Neuronal stem cell (in vitro differentiated cells): ENCODE data around the gene CCDC141.
A peak's percentile ranks its signal among the peaks of the same experiment; 100 is the strongest.

Source experiments
- DNase-seq: peaks from one replicate; pipeline ENCODE4 v3.0.0-alpha.2; 2013; ENCODE audit warnings: low spot score
- H2AFZ ChIP-seq: one replicate; pipeline ENCODE4 v1.6.1; 2013; ENCODE audit warnings: mild to moderate bottlenecking, low read length, inconsistent platforms
- H2AK5ac ChIP-seq: 2 replicates; pipeline ENCODE4 v1.6.1; 2013; ENCODE audit warnings: low read depth, mild to moderate bottlenecking, inconsistent platforms, low read length, moderate library complexity, mixed read lengths
- H2BK120ac ChIP-seq: 2 replicates; pipeline ENCODE4 v1.6.1; 2013; ENCODE audit warnings: low read depth, mild to moderate bottlenecking, inconsistent platforms, low read length, moderate library complexity, mixed read lengths
- H2BK12ac ChIP-seq: one replicate; pipeline ENCODE4 v1.6.1; 2013; ENCODE audit warnings: low read length, inconsistent platforms
- H2BK15ac ChIP-seq: 2 replicates; pipeline ENCODE4 v1.6.1; 2013; ENCODE audit warnings: mild to moderate bottlenecking, low read length, inconsistent platforms, mixed read lengths
- H2BK5ac ChIP-seq: one replicate; pipeline ENCODE4 v1.6.1; 2013; ENCODE audit warnings: inconsistent platforms, mild to moderate bottlenecking, low read length, moderate library complexity
- H3K14ac ChIP-seq: one replicate; pipeline ENCODE4 v1.6.1; 2013; ENCODE audit warnings: low read length, inconsistent platforms
- H3K18ac ChIP-seq: 2 replicates; pipeline ENCODE4 v1.6.1; 2013; ENCODE audit warnings: low read length, inconsistent platforms
- H3K23ac ChIP-seq: 2 replicates; pipeline ENCODE4 v1.6.1; 2013; ENCODE audit warnings: low read depth, mild to moderate bottlenecking, mixed read lengths, low read length, inconsistent platforms; ENCODE audit not compliant: poor library complexity
- H3K27ac ChIP-seq: replicated peaks from 3 replicates; pipeline ENCODE4 v1.5.1; 2013; ENCODE audit warnings: low read length, inconsistent platforms
- H3K27me3 ChIP-seq, 3 experiments: 2 replicates each; pipeline ENCODE4 v1.6.1; 2013; ENCODE audit warnings: low read length in 3 of 3, mild to moderate bottlenecking in 2 of 3, inconsistent platforms in 1 of 3, low read depth in 1 of 3, mixed read lengths in 1 of 3, moderate library complexity in 1 of 3; ENCODE audit not compliant: control insufficient read depth in 3 of 3, insufficient read depth in 3 of 3
- H3K36me3 ChIP-seq, 2 donors: replicated peaks in 1 of 2; 2 replicates each; pipeline ENCODE4 v1.6.1; 2013; ENCODE audit warnings: low read length in 2 of 2; ENCODE audit not compliant: control insufficient read depth in 2 of 2, insufficient read depth in 2 of 2
- H3K4ac ChIP-seq: 2 replicates; pipeline ENCODE4 v1.6.1; 2013; ENCODE audit warnings: inconsistent platforms, mild to moderate bottlenecking, low read length, moderate library complexity
- H3K4me1 ChIP-seq, 2 donors: 1 replicate in 1 of 2; 2 replicates in 1 of 2; pipeline ENCODE4 v1.6.1; 2013; ENCODE audit warnings: low read length in 2 of 2, low read depth in 1 of 2; ENCODE audit not compliant: control insufficient read depth in 2 of 2, insufficient read depth in 1 of 2
- H3K4me2 ChIP-seq: one replicate; pipeline ENCODE4 v1.6.1; 2013; ENCODE audit warnings: mild to moderate bottlenecking, low read length, inconsistent platforms; ENCODE audit not compliant: insufficient read depth, poor library complexity, severe bottlenecking
- H3K4me3 ChIP-seq, 2 donors: 2 replicates each; pipeline ENCODE4 v1.5.1; 2013; ENCODE audit warnings: low read length in 2 of 2, mild to moderate bottlenecking in 2 of 2, inconsistent platforms in 1 of 2, moderate library complexity in 1 of 2
- H3K79me1 ChIP-seq: one replicate; pipeline ENCODE4 v1.6.1; 2013; ENCODE audit warnings: low read depth, mild to moderate bottlenecking, inconsistent platforms, low read length, moderate library complexity
- H3K9ac ChIP-seq: one replicate; pipeline ENCODE4 v1.6.1; 2013; ENCODE audit warnings: mild to moderate bottlenecking, low read depth, low read length, inconsistent platforms; ENCODE audit not compliant: poor library complexity
- H3K9me3 ChIP-seq, 2 donors: replicated peaks in 1 of 2; 2 replicates each; pipeline versions ENCODE3 to v1.6.1; 2013; ENCODE audit warnings: low read length in 2 of 2, mild to moderate bottlenecking in 2 of 2, inconsistent platforms in 1 of 2, low read depth in 1 of 2, mixed read lengths in 1 of 2, moderate library complexity in 1 of 2; ENCODE audit not compliant: control insufficient read depth in 2 of 2, insufficient read depth in 1 of 2
- H4K8ac ChIP-seq: one replicate; pipeline ENCODE4 v1.6.1; 2013; ENCODE audit warnings: low read depth, mild to moderate bottlenecking, inconsistent platforms, low read length, moderate library complexity
- H4K91ac ChIP-seq: one replicate; pipeline ENCODE4 v1.6.1; 2013; ENCODE audit warnings: low read length, low read depth, mild to moderate bottlenecking, inconsistent platforms; ENCODE audit not compliant: poor library complexity
- WGBS, 2 donors: extraction: QIAGEN DNeasy Blood & Tissue Kit; methylation state at CpG; one replicate each; pipeline ENCODE4 v1.1.7; 2013; ENCODE audit warnings: missing lambda C conversion rate in 2 of 2, mixed read lengths in 1 of 2; ENCODE audit not compliant: insufficient read length in 2 of 2, insufficient replicate concordance in 1 of 2; ENCODE audit errors: extremely low coverage in 2 of 2; 5-methylcytosine and 5-hydroxymethylcytosine counted together

Gene CCDC141

GRCh38 chr2:178796079-178796677 is 253.8 kb downstream of the CCDC141 start:
- H2AK5ac ChIP-seq, result no peak overlapping the region
- H2BK5ac ChIP-seq, result no peak overlapping the region
- no peaks in the 10 kb centered on the region for H3K27me3 ChIP-seq
- H4K8ac ChIP-seq, result no peak overlapping the region
- DNase-seq, result peak; percentile 11
- H4K91ac ChIP-seq, result no peak overlapping the region
- peaks cover 0 to 4% of the 10 kb centered on the region in 2 donors for H3K4me1 ChIP-seq
- no peak overlapping the region for H3K4ac ChIP-seq
- H2BK120ac ChIP-seq, result no peak overlapping the region
- H3K27ac ChIP-seq, result no peak overlapping the region
- no CpG with 5 or more reads among the region's 2 CpGs for WGBS, 2 donors
- no peak overlapping the region for H3K23ac ChIP-seq
- no peak overlapping the region for H2BK12ac ChIP-seq
- peaks cover 0 to 3% of the 10 kb centered on the region in 2 donors for H3K36me3 ChIP-seq
- no peak overlapping the region for H2BK15ac ChIP-seq
- no peak overlapping the region for H2AFZ ChIP-seq
- H3K79me1 ChIP-seq, result no peaks in the 10 kb centered on the region
- no peak overlapping the region for H3K9ac ChIP-seq
- H3K4me3 ChIP-seq, result no peak overlapping the region
- no peak overlapping the region for H3K4me2 ChIP-seq
- H3K18ac ChIP-seq, result no peak overlapping the region
- H3K14ac ChIP-seq, result no peak overlapping the region
- no peaks in the 10 kb centered on the region for H3K9me3 ChIP-seq

DNA sequence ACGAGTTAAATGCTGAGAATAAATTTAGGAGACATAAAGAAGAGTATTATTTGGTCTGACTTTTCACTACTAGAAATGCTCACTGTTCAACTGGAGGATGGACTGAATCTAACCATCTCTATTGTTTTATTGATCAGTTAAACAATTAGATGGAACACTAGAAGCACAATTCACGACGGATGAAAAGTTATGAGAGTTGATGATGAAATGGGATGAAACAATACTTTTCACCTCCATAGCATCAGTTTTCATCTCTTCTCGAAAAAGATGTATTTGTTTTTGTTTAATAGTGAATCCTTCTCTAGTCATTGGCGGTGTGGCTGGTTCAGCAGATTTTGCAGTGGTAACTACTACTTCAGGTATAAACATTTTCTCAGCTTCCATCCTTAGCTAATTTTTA is 262.0 kb downstream of the CCDC141 start:
- Histone ChIP-seq H2BK120ac (no peak overlapping the region), H3K18ac (no peak overlapping the region), H2AFZ (no peak overlapping the region), H3K4ac (no peak overlapping the region), H4K91ac (no peak overlapping the region), H3K23ac (no peak overlapping the region), H3K79me1 (no peaks in the 10 kb centered on the region), H4K8ac (no peak overlapping the region), H2BK15ac (no peak overlapping the region), H3K14ac (no peak overlapping the region), H3K27ac (no peak overlapping the region), H3K4me1 (no peaks in the 10 kb centered on the region), H3K27me3 (no peaks in the 10 kb centered on the region), H3K36me3 (no peaks in the 10 kb centered on the region), H3K9ac (no peak overlapping the region), H2BK12ac (no peak overlapping the region), H2BK5ac (no peak overlapping the region), H2AK5ac (no peak overlapping the region), H3K9me3 (no peaks in the 10 kb centered on the region), H3K4me3 (no peak overlapping the region), H3K4me2 (no peak overlapping the region)
- DNase-seq, result no peak
- WGBS, 2 donors, result no CpG with 5 or more reads among the region's 5 CpGs

- Histone ChIP-seq H2AK5ac (no peak overlapping the region), H3K23ac (no peak overlapping the region), H3K18ac (no peak overlapping the region), H4K8ac (no peak overlapping the region), H3K9ac (no peak overlapping the region), H3K14ac (no peak overlapping the region), H2BK5ac (no peak overlapping the region), H3K27me3 (no peaks in the 10 kb centered on the region), H3K4ac (no peak overlapping the region), H3K27ac (no peak overlapping the region), H3K4me3 (no peak overlapping the region), H3K9me3 (no peaks in the 10 kb centered on the region), H2BK120ac (no peak overlapping the region), H3K4me1 (no peaks in the 10 kb centered on the region), H3K36me3 (no peaks in the 10 kb centered on the region), H3K79me1 (no peaks in the 10 kb centered on the region), H2BK15ac (no peak overlapping the region), H4K91ac (no peak overlapping the region), H3K4me2 (no peak overlapping the region), H2AFZ (no peak overlapping the region), H2BK12ac (no peak overlapping the region)
- no peak for DNase-seq
- WGBS, 2 donors, result no CpG with 5 or more reads among the region's 2 CpGs
These were observed 262.8 kb downstream of the CCDC141 start for GRCh38 chr2:178787155-178787554.

GRCh38 chr2:178783889-178784288 is 266.0 kb downstream of the CCDC141 start:
- H3K18ac ChIP-seq, result no peak overlapping the region
- H2AFZ ChIP-seq, result no peak overlapping the region
- no peak overlapping the region for H2BK15ac ChIP-seq
- DNase-seq, result no peak
- no peak overlapping the region for H3K27ac ChIP-seq
- H3K36me3 ChIP-seq, result no peaks in the 10 kb centered on the region
- WGBS, 2 donors, result no CpG with 5 or more reads among the region's 10 CpGs
- no peak overlapping the region for H3K9ac ChIP-seq
- H3K27me3 ChIP-seq, result no peaks in the 10 kb centered on the region
- H2AK5ac ChIP-seq, result no peak overlapping the region
- no peaks in the 10 kb centered on the region for H3K79me1 ChIP-seq
- H3K9me3 ChIP-seq, result no peaks in the 10 kb centered on the region
- no peaks in the 10 kb centered on the region for H3K4me1 ChIP-seq
- H3K23ac ChIP-seq, result no peak overlapping the region
- H3K4ac ChIP-seq, result no peak overlapping the region
- H3K4me2 ChIP-seq, result no peak overlapping the region
- H4K8ac ChIP-seq, result no peak overlapping the region
- H3K14ac ChIP-seq, result no peak overlapping the region
- H2BK12ac ChIP-seq, result no peak overlapping the region
- no peak overlapping the region for H4K91ac ChIP-seq
- H2BK5ac ChIP-seq, result no peak overlapping the region
- peak overlapping the region in 1 of 2 donors; percentile 19 for H3K4me3 ChIP-seq
- no peak overlapping the region for H2BK120ac ChIP-seq
